ENCODE measurements around the gene CALB2. TPM values are rescaled to one million over a fixed set of nuclear protein-coding genes. Genes with fewer than 3 reads are reported as not detected.

Gene CALB2
- total RNA-seq, 1 experiment from 2014 or later = 5.5 TPM

GRCh38 chr16:71384073-71384724, 25.7 kb downstream of the CALB2 start:
- ATAC-seq (no peak), DNase-seq (ENCODE audit: low read depth, low spot score) (no peak)
- intact Hi-C loops (cut with micrococcal nuclease) = no loop called here
- TF ChIP-seq TCF7L2 (IDR thresholded peaks at IDR 0.05; ENCODE audit: borderline replicate concordance, extremely low read depth, insufficient read depth, insufficient read length) = no peak
- TF ChIP-seq SIN3A (IDR thresholded peaks at IDR 0.05; ENCODE audit: low read depth) = no peak
- TF ChIP-seq REST (IDR thresholded peaks at IDR 0.05; ENCODE audit: low read depth) = no peak
- no peak for TF ChIP-seq POLR2AphosphoS5 (IDR thresholded peaks at IDR 0.05; ENCODE audit: low read depth, low read length)
- TF ChIP-seq SRF (IDR thresholded peaks at IDR 0.05; ENCODE audit: low read depth) = no peak
- no peak for TF ChIP-seq POLR2A (IDR thresholded peaks at IDR 0.05; ENCODE audit: borderline replicate concordance, extremely low read depth, insufficient read depth, insufficient read length)
- TF ChIP-seq ZNF274 (IDR thresholded peaks at IDR 0.05; ENCODE audit: low read depth, low read length) = no peak
- TF ChIP-seq YY1 (IDR thresholded peaks at IDR 0.05; ENCODE audit: extremely low read depth, insufficient replicate concordance, low read depth, low read length) = no peak
- TF ChIP-seq EZH2 (IDR thresholded peaks at IDR 0.05) = no peak
- TF ChIP-seq EZH2phosphoT487 (IDR thresholded peaks at IDR 0.05; ENCODE audit: borderline replicate concordance) = no peak
- no peak for TF ChIP-seq CBX3 (IDR thresholded peaks at IDR 0.05; ENCODE audit: low read depth)
- TF ChIP-seq EGR1 (IDR thresholded peaks at IDR 0.05; ENCODE audit: low read depth) = no peak
- no peak for TF ChIP-seq RAD21 (IDR thresholded peaks at IDR 0.05; ENCODE audit: low read depth)
- TF ChIP-seq CEBPB (IDR thresholded peaks at IDR 0.05; ENCODE audit: low read depth) = no peak
- TF ChIP-seq FOSL1 (IDR thresholded peaks at IDR 0.05; ENCODE audit: low read depth) = no peak
- Histone ChIP-seq H3K36me3 (ENCODE audit: control insufficient read depth in 1 of 2, insufficient read depth in 2 of 2, low read length in 2 of 2) (no peaks in the 10 kb centered on the region), H4K20me1 (ENCODE audit: insufficient read depth) (no peaks in the 10 kb centered on the region), H3K9me3 (ENCODE audit: control insufficient read depth in 1 of 2, insufficient read depth in 1 of 2, low read depth in 1 of 2, low read length in 2 of 2) (no peaks in the 10 kb centered on the region), H3K27ac (ENCODE audit: low read depth, low read length) (no peak overlapping the region), H3K4me2 (ENCODE audit: low read length) (no peak overlapping the region), H3K9ac (ENCODE audit: low read length) (no peak overlapping the region), H3K4me3 (replicated peaks in 1 of 2; ENCODE audit: low read depth in 1 of 2, low read length in 2 of 2) (no peak overlapping the region), H3K27me3 (ENCODE audit: insufficient read depth, low read length) (peaks cover 7% of the 10 kb centered on the region; the same call in 1 of the 2 replicates), H3K79me2 (ENCODE audit: insufficient read depth, low read length) (no peaks in the 10 kb centered on the region), H2AFZ (ENCODE audit: low read depth, low read length, poor library complexity, severe bottlenecking) (no peak overlapping the region), H3K4me1 (ENCODE audit: control insufficient read depth in 1 of 2, insufficient read depth in 2 of 2, low read length in 2 of 2) (no peaks in the 10 kb centered on the region), H3K9me2 (ENCODE audit: insufficient read depth) (no peaks in the 10 kb centered on the region)
- BruUV-seq (replicated peaks) = no TSS peak
- ChIA-PET CTCF (no interaction called here), POLR2A (no interaction called here), RAD21 (ENCODE audit: low non-redundant PET in 1 of 2, low total read pairs in 2 of 2, uncharacterized antibody in 2 of 2, unreplicated experiment in 2 of 2) (no interaction called here)
